Effector memory CD8-positive, alpha-beta T cell (primary cell): Measurements from ENCODE around the gene FHOD3.

Source experiments
- ATAC-seq: fragments of 150-1000 bp; cut with Tn5 transposase; replicated peaks from 2 replicates; pipeline ENCODE4 v1.10.0; 2021; ENCODE audit warnings: mild to moderate bottlenecking, moderate library complexity
- DNase-seq, 3 experiments: peaks; one replicate each; pipeline ENCODE4 v3.0.0; 2021
- H3K27ac Mint-ChIP-seq, 2 donors: one replicate each; pipeline ENCODE4 v1.8.0; 2022; ENCODE audit warnings: mild to moderate bottlenecking in 2 of 2, mixed read lengths in 2 of 2, moderate library complexity in 2 of 2
- H3K27me3 Mint-ChIP-seq, 2 donors: one replicate each; pipeline ENCODE4 v1.8.0; 2022; ENCODE audit warnings: mixed read lengths in 2 of 2
- H3K36me3 Mint-ChIP-seq: one replicate; pipeline ENCODE4 v1.8.0; 2022; ENCODE audit warnings: mild to moderate bottlenecking, moderate library complexity, mixed read lengths; ENCODE audit not compliant: insufficient read depth
- H3K4me1 Mint-ChIP-seq, 2 donors: one replicate each; pipeline ENCODE4 v1.8.0; 2022; ENCODE audit warnings: low read depth in 2 of 2, mixed read lengths in 2 of 2
- H3K4me3 Mint-ChIP-seq, 2 donors: one replicate each; pipeline ENCODE4 v1.8.0; 2022; ENCODE audit warnings: mild to moderate bottlenecking in 2 of 2, mixed read lengths in 2 of 2, moderate library complexity in 2 of 2
- H3K9me3 Mint-ChIP-seq, 2 donors: one replicate each; pipeline ENCODE4 v1.8.0; 2022; ENCODE audit warnings: mixed read lengths in 2 of 2

Gene FHOD3

GRCh38 chr18:36610661-36611060, 313.1 kb downstream of the FHOD3 start:
- DNase-seq (no peak), ATAC-seq (no peak)
- Mint-ChIP-seq H3K27ac (no peak overlapping the region), H3K27me3 (peaks cover 0 to 7% of the 10 kb centered on the region in 2 donors), H3K4me1 (no peaks in the 10 kb centered on the region), H3K4me3 (no peak overlapping the region), H3K36me3 (no peaks in the 10 kb centered on the region), H3K9me3 (peaks cover 0 to 3% of the 10 kb centered on the region in 2 donors)

- Mint-ChIP-seq H3K27ac (no peak overlapping the region), H3K9me3 (peaks cover 0 to 3% of the 10 kb centered on the region in 2 donors), H3K4me1 (no peaks in the 10 kb centered on the region), H3K27me3 (no peaks in the 10 kb centered on the region), H3K4me3 (no peak overlapping the region), H3K36me3 (no peaks in the 10 kb centered on the region)
- ATAC-seq (no peak), DNase-seq (no peak)
Measured at GRCh38 chr18:36613069-36613468, 315.6 kb downstream of the FHOD3 start.

- no peaks in the 10 kb centered on the region for H3K4me1 Mint-ChIP-seq
- no peak overlapping the region for H3K4me3 Mint-ChIP-seq
- peaks cover 0 to 3% of the 10 kb centered on the region in 2 donors for H3K9me3 Mint-ChIP-seq
- H3K36me3 Mint-ChIP-seq = no peaks in the 10 kb centered on the region
- peaks cover 0 to 3% of the 10 kb centered on the region in 2 donors for H3K27me3 Mint-ChIP-seq
- no peak overlapping the region for H3K27ac Mint-ChIP-seq
- DNase-seq (no peak), ATAC-seq (no peak)
Measured at GRCh38 chr18:36613810-36614209, 316.3 kb downstream of the FHOD3 start.

GRCh38 chr18:36620788-36621187, 323.3 kb downstream of the FHOD3 start:
- Mint-ChIP-seq H3K36me3 (no peaks in the 10 kb centered on the region), H3K4me3 (no peak overlapping the region), H3K27me3 (peaks cover 20 to 40% of the 10 kb centered on the region in 2 donors), H3K4me1 (no peaks in the 10 kb centered on the region), H3K27ac (no peak overlapping the region), H3K9me3 (no peaks in the 10 kb centered on the region)
- ATAC-seq (no peak), DNase-seq (no peak)

GRCh38 chr18:36622610-36623009, 325.1 kb downstream of the FHOD3 start:
- Mint-ChIP-seq H3K36me3 (no peaks in the 10 kb centered on the region), H3K4me3 (no peak overlapping the region), H3K27me3 (peaks cover 20 to 40% of the 10 kb centered on the region in 2 donors), H3K27ac (no peak overlapping the region), H3K4me1 (no peaks in the 10 kb centered on the region), H3K9me3 (no peaks in the 10 kb centered on the region)
- ATAC-seq = no peak
- no peak for DNase-seq

GRCh38 chr18:36623091-36623490, 325.6 kb downstream of the FHOD3 start:
- ATAC-seq = no peak

GRCh38 chr18:36623681-36624190, 326.2 kb downstream of the FHOD3 start:
- no peak for ATAC-seq
- no peak for DNase-seq
- Mint-ChIP-seq H3K27ac (no peak overlapping the region), H3K4me1 (no peaks in the 10 kb centered on the region), H3K27me3 (peaks cover 20 to 37% of the 10 kb centered on the region in 2 donors), H3K9me3 (no peaks in the 10 kb centered on the region), H3K36me3 (no peaks in the 10 kb centered on the region), H3K4me3 (no peak overlapping the region)

More at GRCh38 chr18:36623091-36623490, 325.6 kb downstream of the FHOD3 start:
- no peak for DNase-seq
- H3K4me1 Mint-ChIP-seq = no peaks in the 10 kb centered on the region
- H3K36me3 Mint-ChIP-seq = no peaks in the 10 kb centered on the region
- no peak overlapping the region for H3K4me3 Mint-ChIP-seq
- H3K9me3 Mint-ChIP-seq = no peaks in the 10 kb centered on the region
- H3K27me3 Mint-ChIP-seq = peaks cover 20 to 40% of the 10 kb centered on the region in 2 donors
- no peak overlapping the region for H3K27ac Mint-ChIP-seq

- H3K27ac Mint-ChIP-seq = no peak overlapping the region
- peaks cover 24 to 34% of the 10 kb centered on the region in 2 donors for H3K27me3 Mint-ChIP-seq
- ATAC-seq (no peak), DNase-seq (no peak)
- no peaks in the 10 kb centered on the region for H3K9me3 Mint-ChIP-seq
- no peaks in the 10 kb centered on the region for H3K4me1 Mint-ChIP-seq
- no peaks in the 10 kb centered on the region for H3K36me3 Mint-ChIP-seq
- H3K4me3 Mint-ChIP-seq = no peak overlapping the region
Measured at GRCh38 chr18:36624451-36625167, 327.1 kb downstream of the FHOD3 start.

GRCh38 chr18:36625386-36625785, 327.9 kb downstream of the FHOD3 start:
- Mint-ChIP-seq H3K4me1 (no peaks in the 10 kb centered on the region), H3K9me3 (no peaks in the 10 kb centered on the region), H3K36me3 (no peaks in the 10 kb centered on the region), H3K27ac (no peak overlapping the region), H3K27me3 (peaks cover 25 to 30% of the 10 kb centered on the region in 2 donors), H3K4me3 (no peak overlapping the region)
- ATAC-seq (no peak), DNase-seq (no peak)

GRCh38 chr18:36627637-36628036, 330.1 kb downstream of the FHOD3 start:
- Mint-ChIP-seq H3K27ac (no peak overlapping the region), H3K27me3 (peaks cover 25 to 39% of the 10 kb centered on the region in 2 donors), H3K4me3 (no peak overlapping the region), H3K4me1 (no peaks in the 10 kb centered on the region), H3K9me3 (no peaks in the 10 kb centered on the region), H3K36me3 (no peaks in the 10 kb centered on the region)
- no peak for ATAC-seq
- no peak for DNase-seq

GRCh38 chr18:36628435-36629137, 331.1 kb downstream of the FHOD3 start:
- DNase-seq = no peak
- H3K9me3 Mint-ChIP-seq = no peaks in the 10 kb centered on the region
- ATAC-seq = no peak
- H3K36me3 Mint-ChIP-seq = no peaks in the 10 kb centered on the region
- no peak overlapping the region for H3K27ac Mint-ChIP-seq
- H3K4me3 Mint-ChIP-seq = no peak overlapping the region
- peaks cover 17 to 42% of the 10 kb centered on the region in 2 donors for H3K27me3 Mint-ChIP-seq
- no peaks in the 10 kb centered on the region for H3K4me1 Mint-ChIP-seq

GRCh38 chr18:36629138-36629530, 331.6 kb downstream of the FHOD3 start:
- DNase-seq (no peak), ATAC-seq (no peak)
- Mint-ChIP-seq H3K36me3 (no peaks in the 10 kb centered on the region), H3K9me3 (no peaks in the 10 kb centered on the region), H3K4me1 (no peaks in the 10 kb centered on the region), H3K27ac (no peak overlapping the region), H3K27me3 (peaks cover 19 to 45% of the 10 kb centered on the region in 2 donors), H3K4me3 (no peak overlapping the region)

- DNase-seq = no peak
- Mint-ChIP-seq H3K27me3 (peaks cover 19 to 40% of the 10 kb centered on the region in 2 donors), H3K4me1 (no peaks in the 10 kb centered on the region), H3K36me3 (no peaks in the 10 kb centered on the region), H3K4me3 (no peak overlapping the region), H3K9me3 (no peaks in the 10 kb centered on the region), H3K27ac (no peak overlapping the region)
- ATAC-seq = no peak
Measured at GRCh38 chr18:36629836-36630235, 332.3 kb downstream of the FHOD3 start.

GRCh38 chr18:36630917-36631316, 333.4 kb downstream of the FHOD3 start:
- no peak overlapping the region for H3K4me3 Mint-ChIP-seq
- no peak for DNase-seq
- peaks cover 19 to 31% of the 10 kb centered on the region in 2 donors for H3K27me3 Mint-ChIP-seq
- no peak overlapping the region for H3K27ac Mint-ChIP-seq
- no peaks in the 10 kb centered on the region for H3K36me3 Mint-ChIP-seq
- no peaks in the 10 kb centered on the region for H3K9me3 Mint-ChIP-seq
- ATAC-seq = no peak
- H3K4me1 Mint-ChIP-seq = no peaks in the 10 kb centered on the region
